C4-2B (cell line): ENCODE measurements around the gene RPS27A.
"Not testable (repeated sequence)": the region's sequence is repeated elsewhere in the genome, so short reads cannot be mapped to it uniquely, and the experiment has no call there.

Experiments used
- H3K27ac ChIP-seq: fragments of 450-650 bp; 2 replicates; pipeline ENCODE4 v1.5.1; 2017
- ZFX ChIP-seq: fragments of 450-650 bp; IDR thresholded peaks from 2 replicates; pipeline ENCODE4 v1.6.1; 2017
- TF ChIP-seq, protein P1 (sequence below): fragments of 450-650 bp; conservative IDR thresholded peaks from 2 replicates; pipeline ENCODE4 v1.5.1; 2017; ENCODE audit warnings: mild to moderate bottlenecking

RPS27A gene

DNA sequence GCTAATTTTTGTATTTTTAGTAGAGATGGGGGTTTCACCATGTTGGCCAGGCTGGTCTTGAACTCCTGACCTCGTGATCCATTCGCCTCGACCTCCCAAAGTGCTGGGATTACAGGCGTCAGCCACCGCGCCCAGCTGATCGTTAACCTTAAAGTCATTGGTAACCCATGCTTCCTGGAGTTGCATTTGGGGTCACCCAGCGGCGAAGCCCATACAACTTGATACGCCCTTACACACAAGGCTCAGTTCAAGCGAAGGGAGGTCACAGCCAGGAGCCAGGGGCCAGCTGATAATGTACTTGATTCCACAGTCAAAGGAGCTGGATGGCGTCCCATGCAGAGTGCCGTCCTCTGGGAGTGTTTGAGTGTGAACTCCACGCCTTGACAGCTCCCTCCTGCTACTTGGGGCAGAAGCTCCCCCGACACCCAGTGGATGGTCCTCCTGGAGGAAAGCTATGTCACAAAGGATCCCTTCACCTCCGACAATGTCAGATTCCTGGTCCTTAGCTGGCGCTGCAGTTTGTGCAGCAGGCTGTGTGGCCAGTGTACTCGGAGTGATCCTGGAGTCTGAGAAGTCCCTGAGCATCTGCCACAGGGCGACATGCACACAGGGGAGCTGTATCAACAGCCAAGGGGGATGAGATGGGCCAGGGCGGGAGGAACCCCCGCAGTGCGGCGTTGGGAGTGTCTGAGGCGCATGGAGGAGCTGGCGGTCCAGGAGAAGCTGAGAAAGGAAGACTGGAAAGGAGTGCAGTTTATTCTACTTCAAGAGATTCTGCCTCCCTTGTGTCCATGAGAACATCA, 8.3 kb upstream of the RPS27A start:
- no peak for TF ChIP-seq ZFX
- TF ChIP-seq, protein P1, sequence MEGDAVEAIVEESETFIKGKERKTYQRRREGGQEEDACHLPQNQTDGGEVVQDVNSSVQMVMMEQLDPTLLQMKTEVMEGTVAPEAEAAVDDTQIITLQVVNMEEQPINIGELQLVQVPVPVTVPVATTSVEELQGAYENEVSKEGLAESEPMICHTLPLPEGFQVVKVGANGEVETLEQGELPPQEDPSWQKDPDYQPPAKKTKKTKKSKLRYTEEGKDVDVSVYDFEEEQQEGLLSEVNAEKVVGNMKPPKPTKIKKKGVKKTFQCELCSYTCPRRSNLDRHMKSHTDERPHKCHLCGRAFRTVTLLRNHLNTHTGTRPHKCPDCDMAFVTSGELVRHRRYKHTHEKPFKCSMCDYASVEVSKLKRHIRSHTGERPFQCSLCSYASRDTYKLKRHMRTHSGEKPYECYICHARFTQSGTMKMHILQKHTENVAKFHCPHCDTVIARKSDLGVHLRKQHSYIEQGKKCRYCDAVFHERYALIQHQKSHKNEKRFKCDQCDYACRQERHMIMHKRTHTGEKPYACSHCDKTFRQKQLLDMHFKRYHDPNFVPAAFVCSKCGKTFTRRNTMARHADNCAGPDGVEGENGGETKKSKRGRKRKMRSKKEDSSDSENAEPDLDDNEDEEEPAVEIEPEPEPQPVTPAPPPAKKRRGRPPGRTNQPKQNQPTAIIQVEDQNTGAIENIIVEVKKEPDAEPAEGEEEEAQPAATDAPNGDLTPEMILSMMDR, result no peak
- no peak overlapping the region for H3K27ac ChIP-seq

DNA sequence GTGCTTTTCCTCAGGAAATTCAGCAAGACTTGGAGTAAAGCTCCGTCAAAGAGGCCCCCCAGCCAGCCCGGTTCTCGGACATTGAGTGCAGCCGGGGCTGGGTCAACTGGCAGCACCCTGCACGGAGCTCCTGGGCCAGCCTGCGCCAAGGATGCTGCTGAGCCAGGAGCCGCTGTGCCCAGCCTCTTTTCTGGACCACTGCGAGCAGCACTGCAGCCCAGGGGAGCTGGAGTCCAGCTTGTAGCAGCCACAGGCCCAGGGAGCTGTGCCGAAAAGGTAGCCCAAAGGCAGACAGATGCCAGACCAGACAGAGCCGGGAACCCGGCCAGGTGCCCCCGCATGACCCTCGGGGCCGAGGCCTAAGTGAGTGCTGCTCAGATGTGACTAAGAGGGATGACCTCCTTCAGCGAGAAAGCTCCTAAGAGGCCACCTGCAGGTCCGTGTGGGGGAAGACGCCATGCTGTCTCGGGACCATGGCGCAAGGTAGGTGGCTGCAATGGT, 7.7 kb upstream of the RPS27A start:
- no peak overlapping the region for H3K27ac ChIP-seq
- TF ChIP-seq ZFX, result no peak
- TF ChIP-seq, protein P1, result no peak

GRCh38 chr2:55225481-55226020, 6.9 kb upstream of the RPS27A start:
- H3K27ac ChIP-seq, result no peak overlapping the region
- no peak for TF ChIP-seq ZFX
- TF ChIP-seq, protein P1, result no peak

GRCh38 chr2:55227437-55228225, 4.9 kb upstream of the RPS27A start:
- H3K27ac ChIP-seq, result not testable (repeated sequence)

GRCh38 chr2:55228226-55228563, 4.3 kb upstream of the RPS27A start:
- H3K27ac ChIP-seq, result no peak overlapping the region
- TF ChIP-seq, protein P1, result no peak
- TF ChIP-seq ZFX, result no peak

DNA sequence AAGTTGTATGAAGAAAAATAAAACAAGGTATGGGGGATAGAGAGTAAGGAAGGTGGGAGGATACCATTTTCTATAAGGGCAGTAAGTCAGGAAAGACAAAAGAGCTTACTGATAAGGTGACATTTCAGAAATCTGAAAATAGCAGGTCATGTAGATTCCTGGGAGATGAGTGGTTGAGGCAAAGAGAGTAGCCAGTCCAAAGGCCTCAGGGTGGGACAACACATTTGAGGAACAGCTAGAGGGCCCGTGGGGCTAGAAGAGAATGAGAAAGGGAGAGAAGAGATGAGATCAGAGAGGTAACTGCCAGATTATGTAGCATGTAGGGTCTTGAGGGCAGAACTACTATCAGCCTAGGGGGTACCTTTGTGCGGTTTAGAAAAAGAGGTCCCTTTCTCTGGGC, 3.3 kb upstream of the RPS27A start:
- TF ChIP-seq, protein P1, result no peak
- TF ChIP-seq ZFX, result no peak
- no peak overlapping the region for H3K27ac ChIP-seq

DNA sequence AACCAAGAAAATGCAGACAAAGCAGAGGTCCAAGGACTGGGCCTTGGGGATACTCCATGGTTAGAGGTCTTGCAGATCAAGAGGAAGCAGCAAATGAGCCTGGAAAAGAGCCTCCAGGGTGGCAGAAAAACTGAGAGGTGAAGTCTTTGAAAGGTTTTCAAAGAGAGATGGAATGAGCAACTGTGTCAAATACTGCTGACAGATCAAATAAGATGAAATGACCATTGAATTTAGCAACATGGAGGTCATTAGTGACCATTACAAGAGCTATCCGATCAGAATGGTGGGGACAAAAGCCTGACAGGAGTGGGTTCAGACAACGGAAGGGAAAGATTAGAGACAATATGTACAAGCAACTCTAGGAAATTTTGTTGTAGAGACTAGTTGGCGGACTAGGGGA, 1.9 kb upstream of the RPS27A start:
- no peak for TF ChIP-seq ZFX
- TF ChIP-seq, protein P1, result no peak
- peak overlapping the region; percentile 93 for H3K27ac ChIP-seq
